Esophagus mucosa (tissue), 1 donor: ENCODE data around the gene ESAM. TPM values are rescaled to one million over a fixed set of nuclear protein-coding genes. Genes with fewer than 3 reads are reported as not detected.
A peak's percentile ranks its signal among the peaks of the same experiment; 100 is the strongest.

Experiments
- ATAC-seq: fragments of 200-7000 bp; cut with Tn5 transposase; one replicate; pipeline ENCODE4 v1.9.1; 2020
- total RNA-seq: library from RNA; stranded (reverse); gene quantifications from one replicate; pipeline ENCODE4 v1.2.4, GENCODE V29; 2023
- donor health status: DM: yes; HTN: yes; CAD: no.

ESAM gene
- 8.5 TPM for total RNA-seq

- ATAC-seq = peak; percentile 58
These were observed at the start of gene ESAM for GRCh38 chr11:124762105-124762623. Gene ESAM (minus strand): TSS chr11:124762290. CDS start chr11:124762154, 136 bp downstream.

- ATAC-seq = peak; percentile 48
These were observed 49.5 kb upstream of the ESAM start for GRCh38 chr11:124811399-124812125.

- ATAC-seq = no peak
These were observed 45.7 kb upstream of the ESAM start for GRCh38 chr11:124807660-124808270.

GRCh38 chr11:124807201-124807600 is 45.1 kb upstream of the ESAM start:
- peak; percentile 42 for ATAC-seq

GRCh38 chr11:124804884-124805283 is 42.8 kb upstream of the ESAM start:
- no peak for ATAC-seq

GRCh38 chr11:124801636-124802312 is 39.7 kb upstream of the ESAM start:
- no peak for ATAC-seq

- ATAC-seq = peak; percentile 78
These were observed 38.9 kb upstream of the ESAM start for GRCh38 chr11:124801014-124801413.

- ATAC-seq = peak; percentile 92
These were observed 38.3 kb upstream of the ESAM start, which contains the start of gene MSANTD2 for GRCh38 chr11:124800226-124800929. Gene MSANTD2 (minus strand): TSS chr11:124800406. CDS start chr11:124800380, 26 bp downstream.

- peak; percentile 47 for ATAC-seq
These were observed 37.5 kb upstream of the ESAM start for GRCh38 chr11:124799348-124800225.

- no peak for ATAC-seq
These were observed 36.9 kb upstream of the ESAM start for GRCh38 chr11:124798991-124799347.

- no peak for ATAC-seq
These were observed 34.2 kb upstream of the ESAM start for GRCh38 chr11:124796312-124796711.

- ATAC-seq = peak; percentile 32
These were observed 31.6 kb upstream of the ESAM start for GRCh38 chr11:124793466-124794278.

GRCh38 chr11:124791626-124792341 is 29.7 kb upstream of the ESAM start:
- no peak for ATAC-seq

- no peak for ATAC-seq
These were observed 26.4 kb upstream of the ESAM start for GRCh38 chr11:124788521-124788920.

- ATAC-seq = no peak
These were observed 22.0 kb upstream of the ESAM start for GRCh38 chr11:124784051-124784450.

- ATAC-seq = no peak
These were observed 20.9 kb upstream of the ESAM start for GRCh38 chr11:124783002-124783401.

- no peak for ATAC-seq
These were observed 17.5 kb upstream of the ESAM start for GRCh38 chr11:124779568-124779967.

- no peak for ATAC-seq
These were observed 16.2 kb upstream of the ESAM start for GRCh38 chr11:124778281-124778680.

- no peak for ATAC-seq
These were observed 15.0 kb upstream of the ESAM start for GRCh38 chr11:124776865-124777645.
